Liver (tissue), 3 donors: Measurements from ENCODE around the gene ADCY2.

Experiments
- CTCF ChIP-seq: fragments of 150-350 bp; IDR thresholded peaks from 2 replicates; pipeline ENCODE4 v1.5.1; 2017; ENCODE audit warnings: improper control_type of control experiment, low read depth, low read length; ENCODE audit not compliant: missing input control
- EGR1 ChIP-seq, 2 donors: IDR thresholded peaks; 2 replicates each; pipeline ENCODE4 v1.6.1; 2016 to 2018; ENCODE audit warnings: antibody characterized with exemption in 2 of 2, low read depth in 2 of 2
- FOXA1 ChIP-seq: IDR thresholded peaks from 2 replicates; pipeline ENCODE4 v1.6.1; 2016; ENCODE audit warnings: antibody characterized with exemption
- GABPA ChIP-seq, 2 donors: IDR thresholded peaks in 1 of 2; conservative IDR thresholded peaks in 1 of 2; 2 replicates each; pipeline ENCODE4 v1.6.1; 2016; ENCODE audit warnings: antibody characterized with exemption in 2 of 2, mild to moderate bottlenecking in 1 of 2, moderate library complexity in 1 of 2
- JUND ChIP-seq, 2 donors: IDR thresholded peaks; 2 replicates each; pipeline ENCODE4 v1.6.1; 2016; ENCODE audit warnings: antibody characterized with exemption in 2 of 2
- MAX ChIP-seq: IDR thresholded peaks from 2 replicates; pipeline ENCODE4 v1.6.1; 2016; ENCODE audit warnings: antibody characterized with exemption
- NR2F2 ChIP-seq: IDR thresholded peaks from 2 replicates; pipeline ENCODE4 v1.6.1; 2016; ENCODE audit warnings: antibody characterized with exemption
- RAD21 ChIP-seq, 2 donors: IDR thresholded peaks; 2 replicates each; pipeline ENCODE4 v1.6.1; 2016; ENCODE audit warnings: antibody characterized with exemption in 2 of 2, mild to moderate bottlenecking in 2 of 2
- REST ChIP-seq: IDR thresholded peaks from 2 replicates; pipeline ENCODE4 v1.6.1; 2016; ENCODE audit warnings: antibody characterized with exemption, mild to moderate bottlenecking
- RXRA ChIP-seq, 2 donors: IDR thresholded peaks; 2 replicates each; pipeline ENCODE4 v1.6.1; 2017 to 2018; ENCODE audit warnings: antibody characterized with exemption in 2 of 2, mild to moderate bottlenecking in 1 of 2
- SP1 ChIP-seq: IDR thresholded peaks from 2 replicates; pipeline ENCODE4 v1.6.1; 2018; ENCODE audit warnings: antibody characterized with exemption, mild to moderate bottlenecking
- TAF1 ChIP-seq: conservative IDR thresholded peaks from 2 replicates; pipeline ENCODE4 v1.6.1; 2016; ENCODE audit warnings: antibody characterized with exemption, mild to moderate bottlenecking
- YY1 ChIP-seq: IDR thresholded peaks from 2 replicates; pipeline ENCODE4 v1.6.1; 2016; ENCODE audit warnings: antibody characterized with exemption, mild to moderate bottlenecking
- ZBTB33 ChIP-seq: IDR thresholded peaks from 2 replicates; pipeline ENCODE4 v1.6.1; 2016; ENCODE audit warnings: antibody characterized with exemption
- donor health status: healthy.
- donor health status: healthy.

- TF ChIP-seq CTCF (no peak), TAF1 (no peak), EGR1 (IDR thresholded peaks at IDR 0.05; ENCODE audit: low read depth in 2 of 2) (no peak), RXRA (IDR thresholded peaks at IDR 0.05) (no peak), SP1 (no peak), RAD21 (IDR thresholded peaks at IDR 0.05) (no peak), YY1 (no peak), FOXA1 (no peak), MAX (no peak), JUND (IDR thresholded peaks at IDR 0.05) (no peak), GABPA (IDR thresholded peaks at IDR 0.05 in 1 of 2, conservative IDR thresholded peaks at IDR 0.05 in 1 of 2) (no peak), ZBTB33 (no peak), NR2F2 (no peak), REST (no peak)
These were observed 254.8 kb downstream of the ADCY2 start for GRCh38 chr5:7650755-7651154.
